Ovary (tissue), 3 donors: ENCODE measurements around the gene RHO.

Experiments used
- EP300 ChIP-seq: sonication (generic); formaldehyde crosslinking; IDR thresholded peaks from one replicate; pipeline ENCODE4 v1.6.1; 2017; ENCODE audit warnings: antibody characterized with exemption
- POLR2A ChIP-seq: fragments of 450-650 bp; IDR thresholded peaks from one replicate; pipeline ENCODE4 v1.6.1; 2017; ENCODE audit warnings: antibody characterized with exemption, mild to moderate bottlenecking, moderate library complexity
- TF ChIP-seq, protein P1 (sequence below), 3 donors: fragments of 450-650 bp in 2 of 3; fragments of 200-600 bp in 1 of 3; IDR thresholded peaks; one replicate each; pipeline versions ENCODE4 v1.5.1 to v1.8.0; 2016 to 2022; ENCODE audit warnings: antibody characterized with exemption in 3 of 3, mild to moderate bottlenecking in 1 of 3
- donor health status: DM: no; HTN: no; CAD: no.

DNA sequence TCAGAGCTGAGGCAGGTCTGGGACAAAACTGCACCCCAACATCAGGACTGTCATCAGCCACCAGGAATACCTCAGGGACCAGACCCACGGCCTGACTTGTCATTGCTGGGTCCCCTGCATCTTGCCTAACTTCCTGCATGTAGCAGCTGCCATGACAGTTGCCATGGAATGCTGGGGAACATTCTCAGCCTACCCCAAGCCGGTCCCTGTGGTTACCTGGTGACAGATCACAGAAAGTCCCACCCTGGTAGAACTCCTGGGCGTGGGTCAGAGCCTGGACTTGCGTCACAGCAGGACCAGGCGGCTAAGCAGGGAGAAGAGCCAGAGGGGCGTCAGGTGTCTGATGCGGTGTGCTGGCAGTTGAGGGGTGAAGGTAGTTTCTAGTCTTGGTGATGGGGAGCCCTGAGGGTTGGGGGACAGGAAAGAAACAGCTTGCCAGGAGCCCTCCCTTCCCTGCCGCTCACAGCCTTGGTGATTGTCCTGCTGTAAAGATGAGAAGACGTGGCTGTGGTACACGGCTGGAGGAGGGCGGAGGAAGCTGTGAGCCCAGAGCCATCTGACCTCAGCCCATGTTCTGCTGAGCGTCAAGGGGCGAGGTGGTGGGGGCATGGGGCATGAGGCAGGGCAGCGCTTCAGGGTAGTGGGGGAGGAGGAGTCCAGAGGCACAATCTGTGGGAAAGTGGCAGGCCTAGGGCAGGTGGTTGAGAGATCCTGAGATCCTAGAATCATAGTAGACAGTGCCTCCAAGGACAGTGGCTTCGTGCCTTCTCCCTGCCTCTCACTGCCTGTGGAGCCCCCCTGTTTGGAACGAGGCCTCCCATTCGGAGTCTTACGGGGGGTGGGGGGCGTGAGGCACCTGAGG, 19.9 kb downstream of the RHO start:
- TF ChIP-seq, protein P1, sequence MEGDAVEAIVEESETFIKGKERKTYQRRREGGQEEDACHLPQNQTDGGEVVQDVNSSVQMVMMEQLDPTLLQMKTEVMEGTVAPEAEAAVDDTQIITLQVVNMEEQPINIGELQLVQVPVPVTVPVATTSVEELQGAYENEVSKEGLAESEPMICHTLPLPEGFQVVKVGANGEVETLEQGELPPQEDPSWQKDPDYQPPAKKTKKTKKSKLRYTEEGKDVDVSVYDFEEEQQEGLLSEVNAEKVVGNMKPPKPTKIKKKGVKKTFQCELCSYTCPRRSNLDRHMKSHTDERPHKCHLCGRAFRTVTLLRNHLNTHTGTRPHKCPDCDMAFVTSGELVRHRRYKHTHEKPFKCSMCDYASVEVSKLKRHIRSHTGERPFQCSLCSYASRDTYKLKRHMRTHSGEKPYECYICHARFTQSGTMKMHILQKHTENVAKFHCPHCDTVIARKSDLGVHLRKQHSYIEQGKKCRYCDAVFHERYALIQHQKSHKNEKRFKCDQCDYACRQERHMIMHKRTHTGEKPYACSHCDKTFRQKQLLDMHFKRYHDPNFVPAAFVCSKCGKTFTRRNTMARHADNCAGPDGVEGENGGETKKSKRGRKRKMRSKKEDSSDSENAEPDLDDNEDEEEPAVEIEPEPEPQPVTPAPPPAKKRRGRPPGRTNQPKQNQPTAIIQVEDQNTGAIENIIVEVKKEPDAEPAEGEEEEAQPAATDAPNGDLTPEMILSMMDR (IDR thresholded peaks at IDR 0.05), result no peak
- no peak for TF ChIP-seq POLR2A
- no peak for TF ChIP-seq EP300
